ENCODE results near the gene PSMD2.

The PSMD2 gene

DNA sequence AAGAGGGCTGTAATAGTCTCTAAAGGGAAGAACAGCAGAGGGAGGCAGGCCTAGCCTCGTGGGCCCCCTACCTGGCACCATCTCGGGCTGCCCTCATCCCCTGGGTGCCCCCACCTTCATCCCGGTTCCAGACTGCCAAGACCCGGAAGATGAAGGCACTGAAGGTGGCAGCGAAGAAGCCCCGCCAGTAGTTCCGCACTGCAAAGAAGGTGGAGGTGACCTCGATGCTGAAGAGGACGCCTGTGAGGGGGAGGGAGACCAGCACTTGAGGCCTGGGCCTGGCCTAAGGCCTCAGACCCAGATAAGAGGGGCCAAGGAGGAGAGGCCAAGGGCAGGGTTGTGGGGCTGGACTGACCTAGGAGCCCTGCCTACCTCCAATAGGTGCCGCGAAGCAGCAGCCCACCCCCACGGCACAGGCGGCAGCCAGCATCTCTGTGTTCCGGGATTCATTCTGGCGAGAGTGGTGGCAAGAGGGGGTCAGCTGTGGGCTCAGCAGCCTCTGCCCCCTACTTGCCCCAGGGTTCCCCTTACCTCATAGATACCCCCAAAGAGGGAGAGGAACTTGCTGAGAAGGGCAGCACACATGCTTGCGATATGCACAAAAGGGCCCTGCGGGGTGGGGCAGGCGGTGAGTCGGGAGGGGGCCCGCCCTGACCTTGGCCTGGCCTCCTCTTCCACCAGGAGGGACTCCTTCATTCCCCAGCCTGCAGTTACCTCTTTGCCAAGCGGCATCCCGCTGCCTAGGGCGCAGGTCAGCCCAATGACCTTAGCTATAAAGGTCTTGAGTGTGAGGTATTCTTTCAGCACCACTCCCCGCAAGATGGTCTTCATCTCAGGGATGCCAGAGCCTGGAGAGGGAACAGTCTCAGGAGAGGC lies 58.4 kb downstream of the PSMD2 start:
- DNase-seq (ENCODE audit: low read depth) = no peak

DNA sequence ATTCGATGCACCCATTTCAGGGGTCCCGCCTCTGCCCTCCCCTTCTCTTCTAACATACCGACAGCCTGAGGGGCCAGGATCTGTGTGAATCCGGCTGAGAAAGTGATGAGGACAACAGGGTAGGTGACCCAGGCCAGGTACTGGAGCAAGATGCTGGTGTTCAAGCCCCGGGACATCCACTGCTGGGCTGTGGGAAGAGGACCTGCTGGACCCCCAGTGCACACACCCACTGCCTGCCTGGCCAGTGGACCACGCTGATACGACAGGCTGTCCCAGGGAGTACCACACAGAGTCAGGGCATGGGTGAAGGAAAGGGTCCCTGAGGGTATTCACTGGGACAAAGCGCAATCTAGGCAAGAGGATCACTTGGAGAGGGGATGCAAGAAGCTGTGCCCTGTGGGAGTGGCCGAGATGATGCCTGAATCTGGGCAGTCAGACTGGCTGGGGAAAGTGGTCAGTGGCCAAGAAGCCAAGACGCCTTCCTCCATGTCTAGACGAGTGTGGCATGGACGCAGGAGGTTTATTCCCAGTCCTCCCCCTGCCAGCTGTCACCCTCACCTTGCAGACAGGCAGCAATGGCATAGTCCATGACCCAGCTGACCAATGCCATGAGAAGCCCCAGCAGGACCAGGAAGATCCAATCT lies 59.2 kb downstream of the PSMD2 start:
- no peak for DNase-seq (ENCODE audit: low read depth)
